CD4-positive, alpha-beta T cell treated with Interleukin-2 at 100 ng/mL for 4 hours (primary cell): Measurements from ENCODE around the gene TMEM11.

Source experiments
- DNase-seq: peaks from one replicate; pipeline ENCODE4 v3.0.0-alpha.2; 2020; ENCODE audit warnings: low spot score

The TMEM11 gene

DNA sequence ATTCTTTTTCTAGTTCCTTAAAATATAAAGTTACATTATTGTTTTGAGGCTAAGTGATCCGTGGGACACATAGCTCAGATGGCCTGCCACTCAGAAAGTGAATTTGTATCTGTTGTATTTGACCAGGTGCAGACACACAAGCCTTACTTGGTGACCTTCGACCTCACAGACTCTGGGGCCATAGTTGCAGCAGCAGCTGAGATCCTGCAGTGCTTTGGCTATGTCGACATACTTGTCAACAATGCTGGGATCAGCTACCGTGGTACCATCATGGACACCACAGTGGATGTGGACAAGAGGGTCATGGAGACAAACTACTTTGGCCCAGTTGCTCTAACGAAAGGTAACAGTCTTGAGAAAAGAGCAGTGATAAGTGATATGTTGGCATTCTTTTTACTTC is 30.5 kb downstream of the TMEM11 start:
- DNase-seq: no peak

DNA sequence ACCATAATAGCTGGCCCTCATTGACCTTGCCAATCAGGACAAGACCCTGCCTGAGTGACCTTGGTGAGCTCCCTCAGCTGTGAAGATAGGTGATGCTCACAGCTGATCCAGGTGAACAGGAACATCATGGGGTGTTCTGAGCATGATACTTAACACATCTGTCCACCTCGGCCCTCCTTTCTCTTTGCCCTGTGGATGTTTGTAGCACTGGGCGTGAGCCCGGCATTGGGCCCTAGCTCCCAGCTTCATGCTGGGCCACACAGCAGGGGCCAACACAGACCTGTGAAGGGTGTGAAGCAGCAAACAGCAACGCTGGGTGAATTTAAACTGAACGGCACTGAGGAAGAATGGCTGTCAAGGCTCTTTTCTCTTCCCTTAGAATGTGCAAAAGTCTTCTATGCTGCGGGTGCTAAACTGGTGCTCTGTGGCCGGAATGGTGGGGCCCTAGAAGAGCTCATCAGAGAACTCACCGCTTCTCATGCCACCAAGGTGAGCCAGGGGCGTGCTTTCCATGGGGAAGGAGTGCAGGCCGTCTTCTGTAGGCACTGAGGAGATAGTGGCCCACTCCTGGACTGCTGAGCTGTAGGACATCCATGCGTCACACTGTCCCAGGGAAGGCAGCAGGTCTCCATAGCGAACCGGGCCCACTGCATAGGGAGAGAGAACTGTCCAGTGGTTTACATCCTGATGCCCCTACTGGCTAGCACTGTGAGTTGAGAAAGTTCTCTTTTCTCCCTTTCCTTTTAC is 35.9 kb downstream of the TMEM11 start:
- no peak for DNase-seq

DNA sequence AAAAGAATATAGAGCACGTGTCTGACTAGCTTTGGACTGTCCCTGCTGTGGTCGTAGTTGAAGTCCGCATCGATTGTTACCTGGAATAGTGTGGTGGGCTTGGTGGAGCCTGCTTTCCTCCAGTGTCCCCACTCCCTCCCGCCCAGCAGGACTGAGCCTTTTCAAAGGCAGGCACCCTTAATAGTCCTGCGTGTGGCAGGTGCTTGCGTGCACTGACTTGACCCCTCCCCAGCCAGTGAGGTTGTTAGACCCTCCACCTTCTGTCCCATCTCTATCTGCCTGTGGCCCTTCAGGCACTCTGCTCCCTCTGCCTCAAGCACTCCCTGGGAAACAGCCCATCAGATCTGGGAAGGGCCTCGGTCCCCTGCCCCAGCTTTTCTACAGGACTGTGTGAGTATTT is 36.6 kb downstream of the TMEM11 start:
- no peak for DNase-seq

DNA sequence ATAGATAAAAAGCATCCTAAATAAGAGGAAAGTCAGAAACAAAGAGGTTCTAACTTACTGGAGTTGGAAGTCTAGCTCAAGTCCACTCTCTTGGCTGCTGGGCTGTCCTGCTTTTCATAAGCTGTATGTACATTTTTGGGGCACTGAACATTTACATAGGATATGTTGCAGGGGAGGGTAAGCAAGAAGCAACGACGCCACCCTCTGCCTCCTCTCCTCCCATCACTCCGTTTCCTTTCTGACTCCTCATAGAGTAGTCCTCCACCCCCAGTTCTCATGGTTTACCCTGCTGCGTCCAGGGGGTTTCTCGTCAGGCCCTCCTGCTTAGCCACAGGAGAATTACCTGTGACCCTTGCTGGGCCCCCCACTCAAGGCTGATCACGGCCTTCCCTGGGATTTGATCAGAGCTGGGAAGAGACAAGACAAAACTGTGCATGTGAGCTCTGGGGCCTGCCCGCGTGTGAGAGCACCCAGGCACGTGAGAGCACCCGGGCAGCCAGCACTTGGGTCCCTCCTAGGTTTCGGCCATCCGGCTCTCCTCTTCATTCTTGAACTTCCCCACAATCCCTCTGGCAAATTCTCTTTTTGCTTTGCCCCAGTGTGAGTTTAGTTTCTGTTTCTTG is 37.1 kb downstream of the TMEM11 start:
- no peak for DNase-seq

DNA sequence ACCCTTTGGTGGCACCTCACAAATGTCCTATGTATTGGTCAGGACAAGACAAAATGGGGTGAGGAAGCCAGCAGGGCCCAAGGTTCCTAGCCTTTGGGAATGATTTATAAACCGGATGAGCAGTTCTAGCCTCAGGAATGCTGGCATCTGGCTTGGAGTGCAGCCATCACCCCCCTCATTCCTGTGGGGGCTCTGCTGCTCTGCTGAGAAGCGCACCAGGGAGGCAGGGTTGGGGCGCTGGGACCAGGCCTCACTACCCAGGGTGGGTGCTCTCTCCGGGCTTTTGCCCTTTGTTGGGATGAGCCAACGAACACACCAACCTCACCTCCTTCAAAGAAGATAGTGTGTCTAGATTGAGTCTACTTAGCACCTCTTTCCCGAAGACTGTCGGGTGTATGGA is 39.2 kb downstream of the TMEM11 start:
- DNase-seq: no peak

DNA sequence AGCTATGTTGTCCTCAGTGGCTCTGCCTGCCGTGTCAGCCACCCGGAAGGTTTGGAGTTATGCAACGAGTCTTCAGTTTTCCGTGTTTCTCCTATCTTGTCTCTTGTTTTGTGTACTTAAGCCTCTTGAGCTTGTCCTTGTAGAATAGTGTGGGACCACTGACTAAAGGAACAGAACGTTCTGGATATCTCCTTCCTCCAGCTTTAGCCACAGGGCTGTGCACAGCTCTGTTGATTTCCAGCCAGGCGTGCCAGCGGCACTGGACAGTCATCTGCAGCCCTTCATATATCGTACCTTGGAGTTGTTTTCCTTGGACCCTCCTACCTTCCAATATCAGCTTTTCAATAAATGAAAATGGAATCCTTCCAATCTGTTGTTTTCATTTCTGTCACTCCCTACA is 39.8 kb downstream of the TMEM11 start:
- no peak for DNase-seq

DNA sequence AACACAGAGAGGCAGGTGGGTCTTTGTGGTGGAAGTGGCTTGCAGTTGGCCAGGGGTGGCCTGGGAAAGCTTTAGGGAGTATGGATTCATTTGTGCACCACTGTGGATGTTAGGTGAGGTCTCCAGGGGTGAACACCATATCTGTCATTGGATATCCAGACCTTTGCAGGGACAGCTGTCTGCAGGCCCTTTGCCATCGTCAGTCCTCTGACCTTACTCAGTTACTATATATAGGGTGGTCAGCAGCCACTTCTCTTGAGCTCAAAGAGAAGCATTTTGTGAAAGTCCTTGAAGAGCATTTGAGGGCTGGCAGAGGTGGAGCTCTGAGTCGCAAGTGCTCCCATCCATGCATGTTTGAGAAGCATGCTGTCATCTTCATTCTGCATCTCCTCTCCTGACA is 40.4 kb downstream of the TMEM11 start:
- no peak for DNase-seq

DNA sequence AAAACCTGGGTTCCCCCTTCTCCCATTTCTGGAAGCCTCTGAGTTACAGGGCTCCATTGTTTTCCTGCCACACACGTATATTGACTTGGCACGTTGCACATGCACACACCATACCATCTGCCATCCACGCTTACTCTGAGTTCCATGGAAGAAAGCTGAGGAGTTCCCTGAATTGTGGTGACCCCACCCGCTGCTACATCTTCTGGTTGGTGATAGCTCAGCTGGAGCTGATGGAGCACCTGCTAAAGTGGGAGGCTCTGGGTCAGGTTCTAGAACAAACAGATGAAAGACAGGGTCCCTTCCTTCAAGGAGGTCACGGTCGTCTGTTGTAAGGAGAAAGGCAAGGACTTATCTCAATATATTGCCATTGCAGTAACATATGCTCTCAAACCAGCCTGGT is 41.1 kb downstream of the TMEM11 start:
- no peak for DNase-seq

DNA sequence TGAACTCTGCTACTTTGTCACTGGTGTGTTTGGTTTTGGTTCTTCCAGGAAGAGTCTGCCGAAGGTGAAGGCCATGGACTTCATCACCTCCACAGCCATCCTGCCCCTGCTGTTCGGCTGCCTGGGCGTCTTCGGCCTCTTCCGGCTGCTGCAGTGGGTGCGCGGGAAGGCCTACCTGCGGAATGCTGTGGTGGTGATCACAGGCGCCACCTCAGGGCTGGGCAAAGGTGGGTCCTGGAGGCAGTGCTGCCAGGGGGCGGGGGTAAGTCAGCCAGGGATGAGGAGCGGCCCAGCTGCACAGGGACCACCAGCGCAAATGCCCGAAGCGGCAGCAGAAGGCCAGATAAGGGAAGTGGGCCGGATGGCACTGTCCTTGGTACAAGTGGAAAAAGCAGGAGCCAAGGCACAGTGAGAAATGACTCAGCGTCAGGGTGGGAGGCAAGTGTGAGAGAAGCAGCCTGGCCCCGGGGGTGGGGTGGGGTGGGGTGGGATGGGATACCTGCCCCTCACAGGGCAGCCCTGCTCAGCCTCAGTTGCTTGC is 41.9 kb downstream of the TMEM11 start:
- no peak for DNase-seq

DNA sequence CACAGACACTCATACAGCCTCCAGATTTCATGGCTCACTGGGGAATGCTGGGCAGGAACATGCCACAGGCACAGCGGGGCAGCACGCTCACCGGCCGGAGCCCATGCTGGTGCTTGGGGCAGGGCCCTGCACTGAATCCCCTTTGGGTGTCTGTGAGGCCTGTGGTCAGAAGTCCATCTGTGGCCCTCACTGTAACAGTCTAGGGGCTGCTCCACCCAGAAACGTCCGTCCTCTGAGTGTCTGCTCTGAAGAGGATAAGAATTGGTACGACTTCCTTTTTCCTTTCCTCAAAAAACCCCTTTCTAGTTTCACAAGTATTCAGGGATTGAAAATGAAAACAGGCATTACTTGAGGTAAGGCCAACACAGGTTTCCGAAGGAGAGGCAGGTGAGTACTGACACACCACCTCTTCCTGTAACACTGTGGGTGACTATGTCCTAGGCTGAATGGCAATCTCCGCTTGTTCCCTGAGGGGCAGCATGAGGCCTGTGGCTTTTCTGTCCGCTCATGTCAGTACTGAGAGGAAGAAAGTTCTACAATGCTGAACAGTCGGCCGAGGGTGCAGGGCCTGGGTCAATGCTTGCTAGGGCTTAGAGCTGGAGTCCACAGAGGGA is 42.5 kb downstream of the TMEM11 start:
- DNase-seq: no peak

DNA sequence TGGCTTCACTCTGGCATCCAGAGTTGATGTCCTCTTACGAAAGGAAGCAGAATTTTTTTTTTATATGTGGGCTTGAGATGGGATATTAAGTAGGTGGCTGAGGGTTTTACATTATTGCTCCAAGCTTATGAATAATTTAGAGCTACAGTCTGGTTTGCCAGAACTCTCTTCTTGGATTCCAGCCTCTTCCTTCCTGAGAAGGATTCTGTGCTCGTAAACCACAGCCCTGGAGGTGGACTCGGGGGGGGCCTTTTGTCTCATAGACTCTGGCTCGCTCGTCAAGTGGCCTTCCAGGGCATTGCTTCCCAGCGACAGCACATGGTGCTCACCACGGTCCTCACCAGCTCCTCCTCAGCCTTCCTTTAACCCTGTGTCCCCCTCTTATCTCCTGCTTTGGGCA is 43.2 kb downstream of the TMEM11 start:
- DNase-seq: no peak

DNA sequence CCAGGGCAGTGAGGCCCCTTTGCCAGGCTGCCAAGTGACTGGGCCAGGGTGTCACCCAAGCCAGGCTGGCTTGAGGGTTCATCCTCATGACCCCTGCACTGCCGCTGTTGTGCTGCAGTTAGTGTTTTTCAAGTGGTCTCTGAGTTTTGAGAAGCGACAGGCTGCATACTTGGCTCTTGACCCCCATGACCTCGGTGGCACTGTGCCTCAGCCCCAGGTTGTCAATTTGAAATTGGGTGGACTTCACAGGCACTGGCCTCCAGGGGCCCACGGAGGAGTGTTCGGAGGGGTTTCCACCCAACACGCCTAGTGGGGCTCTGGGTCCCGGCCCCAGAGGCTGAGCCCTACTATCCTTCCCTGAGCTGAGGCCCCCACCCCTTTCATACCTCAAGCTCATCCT is 44.5 kb downstream of the TMEM11 start:
- DNase-seq: no peak

DNA sequence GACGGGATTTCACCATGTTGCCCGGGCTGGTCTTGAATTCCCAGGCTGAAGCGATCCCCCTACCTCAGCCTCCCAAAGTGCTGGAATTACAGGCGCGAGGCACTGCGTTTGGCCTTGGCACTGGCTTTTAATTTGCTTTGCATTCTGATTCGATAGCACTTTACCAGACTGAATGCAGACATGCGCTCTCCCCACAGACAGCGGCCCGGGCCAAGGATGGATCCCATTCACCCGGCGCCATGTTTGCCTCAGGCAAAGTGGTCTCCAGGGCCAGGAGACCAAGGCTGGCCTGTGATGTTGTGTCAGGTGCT is 45.5 kb downstream of the TMEM11 start:
- no peak for DNase-seq

DNA sequence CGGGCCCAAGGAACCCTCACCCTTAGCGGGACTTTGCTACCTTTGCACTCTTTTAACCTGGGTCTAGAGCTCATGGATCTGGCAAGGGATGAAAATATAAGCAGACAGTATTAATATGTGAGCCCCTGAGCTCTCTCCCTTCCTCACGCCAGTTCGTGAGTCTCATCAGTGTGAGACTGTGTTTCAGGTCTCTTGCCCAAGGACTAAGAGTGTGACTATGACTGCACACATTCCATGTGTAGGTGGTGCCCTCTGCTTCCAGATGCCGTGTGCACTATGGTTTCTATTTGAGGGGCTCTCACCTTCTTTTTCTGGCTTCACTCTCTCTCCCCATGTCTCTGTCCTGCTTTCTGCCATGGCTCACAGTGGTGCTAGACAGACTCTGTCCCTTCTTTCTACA is 46.7 kb downstream of the TMEM11 start:
- DNase-seq: no peak

DNA sequence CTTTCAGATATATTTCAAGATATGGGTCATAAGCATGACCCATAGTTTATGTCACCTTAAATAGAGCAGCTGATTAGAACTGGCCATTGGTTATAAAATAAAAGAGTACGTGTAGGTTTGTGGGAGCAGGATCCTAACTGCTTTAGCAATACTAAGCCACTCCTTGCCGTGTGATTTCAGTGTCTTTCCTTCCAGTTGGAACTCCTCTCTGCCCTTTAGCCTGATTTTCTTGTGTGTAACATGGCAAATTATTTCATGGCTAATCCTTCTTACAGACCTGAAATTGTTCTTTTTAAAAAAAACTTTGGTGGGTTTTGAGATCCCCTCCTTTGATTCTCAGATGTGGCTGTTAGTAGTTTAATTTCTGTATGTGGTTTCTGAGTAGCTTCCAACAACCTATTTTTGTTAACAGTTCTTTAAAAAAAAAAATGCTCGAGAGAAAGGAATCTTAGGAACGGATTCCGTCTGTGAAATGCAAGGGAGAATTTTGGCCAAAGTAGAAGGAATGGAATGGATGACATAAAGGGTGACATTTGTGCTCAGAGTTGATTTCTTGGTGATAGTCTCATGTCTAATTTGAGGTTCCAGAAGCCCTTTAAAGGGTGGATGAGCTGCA is 47.3 kb downstream of the TMEM11 start:
- DNase-seq: no peak

DNA sequence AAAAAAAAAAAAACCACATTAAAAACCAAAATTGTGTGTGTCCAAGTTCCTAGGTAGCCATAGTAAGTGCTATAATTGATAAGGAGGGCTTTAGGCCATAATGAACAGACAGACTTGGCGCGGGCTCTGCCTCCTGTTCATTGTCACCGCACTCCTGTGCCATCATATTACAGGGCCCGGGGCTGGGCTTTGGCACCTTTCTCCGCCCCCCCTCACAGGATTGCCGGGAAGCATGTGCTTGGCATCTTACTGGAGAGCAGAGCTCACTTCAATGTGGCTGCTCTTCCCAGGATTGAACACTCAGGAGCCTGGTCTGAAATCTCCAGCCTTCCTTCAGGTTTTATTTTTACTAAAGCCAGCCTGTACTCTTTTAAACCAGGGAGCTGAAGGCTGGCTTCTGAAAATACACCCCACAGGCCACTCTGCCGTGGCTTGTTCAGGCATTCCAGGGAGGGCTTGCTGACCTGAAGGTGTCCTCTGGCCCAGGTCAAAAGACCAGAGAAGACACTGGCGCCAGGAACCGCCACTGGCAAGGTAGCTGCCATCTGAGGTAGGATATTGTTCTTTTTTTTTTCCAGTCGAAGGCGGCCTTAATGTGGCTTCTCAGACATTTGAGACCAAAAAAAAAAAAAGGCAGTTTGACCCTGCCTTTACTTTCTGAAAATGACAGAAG is 47.9 kb downstream of the TMEM11 start:
- no peak for DNase-seq

DNA sequence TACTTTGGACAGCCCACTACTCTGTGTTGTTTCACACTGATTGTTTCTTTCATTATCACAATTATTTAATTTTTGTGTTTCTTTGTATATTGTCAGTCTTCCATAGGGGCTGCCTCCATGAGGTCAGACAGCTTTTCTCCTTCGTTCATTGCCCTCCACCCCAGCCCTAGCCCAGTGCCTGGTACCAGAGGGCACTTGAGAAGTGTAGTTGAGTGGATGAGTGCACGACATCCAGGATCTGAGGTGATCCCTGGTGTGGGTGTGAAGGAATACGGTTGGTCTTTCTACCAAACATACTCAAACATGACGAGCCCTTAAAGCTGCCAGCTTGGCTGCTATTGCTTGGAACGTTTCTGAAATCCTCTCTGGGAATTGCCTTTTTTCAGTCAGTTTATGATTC is 49.3 kb downstream of the TMEM11 start:
- no peak for DNase-seq

DNA sequence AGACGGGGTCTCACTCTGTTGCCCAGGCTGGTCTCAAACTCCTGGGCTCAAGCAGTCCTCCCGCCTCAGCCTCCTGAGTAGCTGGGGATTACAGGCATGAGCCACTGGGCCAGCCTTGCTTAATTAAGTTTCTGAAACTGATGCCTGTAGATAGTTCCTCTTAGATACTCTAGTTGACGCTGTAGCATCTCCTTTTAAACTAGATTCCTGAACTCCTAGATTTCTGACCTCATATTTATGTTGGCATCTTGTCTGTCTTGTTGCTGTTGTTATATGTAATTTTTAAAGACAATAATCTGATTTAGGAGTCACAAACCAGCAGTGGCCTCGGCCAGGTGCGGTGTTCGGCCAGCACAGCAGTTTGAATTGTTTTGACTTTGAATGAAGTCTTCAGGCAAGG is 49.7 kb downstream of the TMEM11 start:
- no peak for DNase-seq

DNA sequence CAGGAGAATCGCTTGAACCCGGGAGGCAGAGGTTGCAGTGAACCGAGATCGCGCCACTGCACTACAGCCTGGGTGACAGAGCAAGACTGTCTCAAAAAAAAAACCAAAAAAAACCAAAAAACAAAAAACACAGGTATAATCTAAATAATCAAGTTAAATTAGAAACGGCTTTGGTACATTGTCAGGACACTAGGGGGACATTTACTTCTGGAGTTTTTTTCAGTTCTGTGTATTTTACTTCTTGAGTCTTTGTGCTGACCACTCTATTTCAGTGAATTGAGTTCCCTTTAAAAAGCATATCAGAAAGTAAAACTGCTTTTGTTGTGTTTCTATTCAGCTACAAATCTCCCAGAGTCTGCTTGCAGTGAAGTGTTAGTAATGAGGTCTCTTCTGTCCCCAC is 50.9 kb downstream of the TMEM11 start:
- DNase-seq: no peak

DNA sequence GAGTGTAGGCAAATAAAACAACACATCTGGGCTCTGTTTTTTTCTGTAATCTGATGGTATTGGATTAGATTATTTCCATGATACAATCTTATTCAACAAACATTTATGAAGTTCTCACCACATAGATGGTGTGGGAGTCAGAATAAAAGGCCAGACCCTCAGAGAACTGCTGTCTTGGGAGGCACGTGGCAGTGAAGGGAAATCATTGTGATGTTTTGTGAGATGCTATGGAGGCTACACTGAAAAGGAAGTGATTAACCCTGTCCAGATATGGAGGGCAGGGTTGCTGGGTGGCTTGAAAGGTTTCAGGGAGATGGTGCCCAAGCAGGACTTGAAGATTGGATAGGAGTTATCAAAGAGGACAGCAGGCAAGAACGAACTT is 51.6 kb downstream of the TMEM11 start:
- no peak for DNase-seq

DNA sequence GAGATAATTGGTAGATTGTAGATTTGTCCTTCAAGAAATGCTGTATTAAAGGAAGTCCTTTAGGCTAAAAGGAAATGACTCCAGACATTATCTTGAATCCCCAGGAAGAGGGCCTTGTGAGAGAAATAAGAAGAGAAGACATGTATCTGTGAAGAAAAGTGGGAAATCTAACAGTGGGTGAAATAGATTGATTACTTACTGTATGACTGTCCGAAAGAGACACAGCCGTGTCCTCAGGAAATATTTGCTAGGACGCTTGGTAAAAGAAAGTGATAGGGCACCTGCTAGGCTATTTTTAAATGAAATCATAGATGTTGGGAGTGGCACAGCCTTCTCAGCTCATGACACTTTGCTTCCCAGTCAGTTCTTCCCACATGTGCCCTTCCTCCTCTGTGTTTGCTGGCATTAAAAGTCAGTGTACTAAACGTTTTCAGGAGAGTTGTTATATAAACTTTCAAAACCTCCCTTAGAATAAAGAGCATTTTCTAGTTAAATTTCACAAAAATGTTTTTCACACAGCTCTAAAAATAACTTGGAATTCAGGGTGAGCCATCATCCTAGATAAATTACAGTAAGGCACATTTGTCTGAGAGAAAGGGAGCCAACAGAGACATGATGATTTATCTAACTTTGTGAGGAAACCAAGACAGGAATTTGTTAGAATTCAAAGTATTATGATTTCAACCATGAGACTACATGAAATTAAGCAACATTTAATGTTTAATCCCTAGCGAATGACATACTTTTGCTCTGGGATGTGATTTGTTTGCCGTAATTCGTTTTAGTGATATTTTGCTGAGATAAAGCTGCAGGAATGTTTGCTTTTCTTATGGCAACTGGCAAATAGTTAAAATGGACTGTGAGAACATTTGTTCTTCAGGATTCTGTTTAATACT is 52.2 kb downstream of the TMEM11 start:
- DNase-seq: no peak

DNA sequence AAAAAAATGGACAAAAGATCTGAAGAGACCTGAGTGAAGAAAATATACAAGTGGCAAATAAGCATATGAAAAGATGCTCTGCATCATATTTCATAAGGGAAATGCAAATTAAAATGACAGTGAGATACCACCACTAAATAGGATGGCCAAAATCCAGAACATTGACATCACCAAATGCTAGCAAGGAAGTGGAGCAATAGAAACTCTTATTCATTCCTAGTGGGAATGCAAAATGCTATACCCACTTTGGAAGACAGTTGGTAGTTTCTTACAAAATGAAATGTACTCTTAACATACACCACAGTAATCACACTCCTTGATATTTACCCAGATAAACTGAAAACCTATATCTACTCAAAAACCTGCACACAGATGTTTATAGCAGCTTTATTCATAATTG is 53.6 kb downstream of the TMEM11 start:
- no peak for DNase-seq
